NCI-H526 (cell line): ENCODE data around the gene CCDC120.

Experiments used
- DNase-seq, 2 experiments: peaks; one replicate each; lab custom pipeline; 2025; lab: John Stamatoyannopoulos, UW

The CCDC120 gene

DNA sequence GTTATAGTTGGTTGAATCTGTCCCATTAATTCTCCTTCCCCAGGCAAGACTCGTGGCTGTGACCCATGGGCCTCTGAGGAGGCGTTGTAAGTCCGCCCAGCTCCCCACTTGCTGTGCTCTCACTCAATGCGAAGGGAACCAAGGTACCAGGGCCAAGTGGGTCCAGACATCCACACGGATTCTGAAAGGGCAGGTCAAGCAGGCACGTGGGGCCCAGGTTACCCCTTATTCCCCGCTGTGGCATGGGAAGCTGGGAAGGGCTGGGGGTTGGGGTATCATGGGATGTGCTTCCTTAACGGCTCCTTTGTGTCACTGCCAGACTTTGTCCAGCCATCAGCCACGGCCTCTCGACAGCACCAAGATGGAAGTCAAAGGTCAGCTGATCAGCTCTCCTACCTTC lies 3.1 kb downstream of the CCDC120 start:
- no peak for DNase-seq

DNA sequence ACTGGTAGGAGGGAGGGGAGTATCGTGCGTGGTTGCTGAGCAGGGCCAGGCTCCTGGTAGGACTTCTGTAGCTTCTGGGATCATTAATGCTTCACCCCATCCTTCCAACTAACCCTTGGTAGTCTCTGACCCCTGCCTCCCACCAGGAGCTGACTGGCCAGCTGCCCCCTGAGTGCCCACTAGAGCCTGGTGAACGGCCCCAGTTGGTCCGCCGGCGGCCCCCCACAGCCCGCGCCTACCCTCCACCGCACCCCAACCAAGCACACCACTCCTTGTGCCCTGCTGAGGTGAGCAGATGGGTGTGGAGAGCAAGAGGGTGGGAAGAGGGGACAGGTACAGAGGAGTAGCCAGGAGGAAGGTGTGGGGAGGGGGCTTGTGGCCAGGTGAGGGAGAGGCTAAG lies 4.9 kb downstream of the CCDC120 start:
- DNase-seq: no peak

DNA sequence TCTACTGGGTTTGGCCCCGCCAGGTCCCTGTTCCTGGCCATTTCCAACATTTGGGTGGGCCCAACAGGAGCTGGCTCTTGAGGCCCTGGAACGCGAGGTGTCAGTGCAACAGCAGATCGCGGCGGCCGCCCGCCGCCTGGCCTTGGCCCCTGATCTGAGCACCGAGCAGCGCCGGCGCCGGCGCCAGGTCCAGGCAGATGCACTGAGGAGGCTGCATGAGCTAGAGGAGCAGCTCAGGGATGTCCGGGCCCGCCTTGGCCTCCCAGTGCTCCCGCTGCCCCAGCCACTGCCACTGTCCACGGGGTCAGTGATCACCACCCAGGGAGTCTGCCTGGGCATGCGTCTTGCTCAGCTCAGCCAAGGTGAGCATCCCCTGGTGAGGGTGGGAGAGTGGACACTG lies 5.5 kb downstream of the CCDC120 start:
- no peak for DNase-seq

DNA sequence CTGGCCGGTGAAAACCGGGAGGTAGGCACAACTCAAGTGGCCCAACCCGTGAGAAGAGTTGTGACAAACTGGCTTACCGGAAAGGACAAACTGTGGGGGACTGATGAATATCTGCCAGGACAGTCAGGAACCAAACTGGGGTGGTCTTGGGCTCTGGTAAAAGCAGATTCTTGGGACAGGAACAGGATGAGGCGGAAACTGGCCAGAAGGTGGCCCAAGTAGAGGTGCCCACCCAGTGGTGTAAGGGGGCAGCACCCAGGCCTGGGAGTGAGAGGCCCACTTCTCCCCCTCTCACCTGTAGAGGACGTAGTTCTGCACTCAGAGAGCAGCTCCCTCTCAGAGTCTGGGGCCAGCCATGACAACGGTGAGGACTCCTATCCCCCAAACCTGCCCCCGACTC lies 5.9 kb downstream of the CCDC120 start:
- DNase-seq: no peak

DNA sequence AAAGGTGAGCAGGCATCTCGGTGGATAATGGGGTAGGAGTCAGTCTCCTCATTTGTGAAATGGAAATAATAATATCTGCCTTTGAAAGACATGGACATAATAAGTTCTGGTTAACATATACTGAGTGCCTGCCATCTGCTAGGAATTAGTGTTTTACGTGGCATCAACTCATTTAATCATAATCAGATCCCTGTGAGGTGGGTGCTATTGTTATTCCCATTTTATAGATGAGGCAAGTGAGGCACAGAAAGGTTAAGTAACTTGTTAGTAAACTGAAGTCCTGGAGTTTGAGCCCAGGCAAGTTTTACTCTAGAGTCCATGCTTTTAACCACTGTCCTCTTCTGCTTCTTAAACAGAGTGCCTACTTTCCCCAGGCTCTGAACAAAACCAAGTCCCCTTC lies 7.5 kb downstream of the CCDC120 start:
- no peak for DNase-seq

DNA sequence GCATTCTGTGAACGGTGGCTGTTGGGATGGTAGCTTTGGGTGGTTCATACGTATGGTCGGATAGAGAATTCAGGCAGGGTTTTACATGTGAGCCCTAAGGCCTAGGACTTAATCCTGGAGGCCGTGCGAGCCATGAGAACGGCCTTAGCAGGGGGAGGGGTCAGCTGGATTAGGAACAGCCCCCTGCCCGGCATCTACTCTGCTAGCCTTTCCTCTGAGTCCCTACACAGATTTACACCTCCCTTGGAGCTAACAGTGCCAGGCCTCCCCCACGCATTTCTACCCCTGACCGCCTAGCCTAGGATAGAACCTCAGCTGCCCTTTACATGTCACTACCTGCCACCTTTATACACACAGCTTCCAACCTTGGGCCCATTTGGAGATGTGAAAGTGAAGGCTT lies 7.9 kb downstream of the CCDC120 start:
- DNase-seq: no peak

DNA sequence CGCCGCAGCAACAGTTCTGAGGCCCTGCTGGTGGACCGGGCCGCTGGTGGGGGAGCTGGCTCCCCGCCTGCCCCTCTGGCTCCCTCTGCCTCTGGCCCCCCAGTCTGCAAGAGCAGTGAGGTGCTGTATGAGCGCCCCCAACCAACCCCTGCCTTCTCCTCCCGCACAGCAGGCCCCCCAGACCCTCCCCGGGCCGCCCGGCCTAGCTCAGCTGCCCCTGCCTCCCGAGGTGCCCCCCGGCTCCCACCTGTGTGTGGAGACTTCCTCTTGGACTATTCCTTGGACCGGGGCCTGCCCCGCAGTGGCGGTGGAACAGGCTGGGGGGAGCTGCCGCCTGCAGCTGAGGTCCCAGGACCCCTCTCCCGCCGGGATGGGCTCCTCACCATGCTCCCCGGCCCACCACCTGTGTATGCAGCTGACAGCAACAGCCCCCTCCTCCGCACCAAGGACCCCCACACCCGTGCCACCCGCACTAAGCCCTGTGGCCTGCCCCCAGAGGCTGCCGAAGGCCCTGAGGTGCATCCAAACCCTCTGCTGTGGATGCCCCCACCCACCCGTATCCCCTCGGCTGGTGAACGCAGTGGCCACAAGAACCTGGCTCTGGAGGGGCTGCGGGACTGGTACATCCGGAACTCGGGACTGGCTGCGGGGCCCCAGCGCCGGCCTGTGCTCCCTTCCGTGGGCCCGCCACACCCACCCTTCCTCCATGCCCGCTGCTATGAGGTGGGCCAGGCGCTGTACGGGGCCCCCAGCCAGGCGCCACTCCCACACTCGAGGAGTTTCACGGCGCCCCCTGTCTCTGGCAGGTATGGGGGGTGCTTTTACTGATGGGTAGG lies 8.7 kb downstream of the CCDC120 start:
- no peak for DNase-seq

DNA sequence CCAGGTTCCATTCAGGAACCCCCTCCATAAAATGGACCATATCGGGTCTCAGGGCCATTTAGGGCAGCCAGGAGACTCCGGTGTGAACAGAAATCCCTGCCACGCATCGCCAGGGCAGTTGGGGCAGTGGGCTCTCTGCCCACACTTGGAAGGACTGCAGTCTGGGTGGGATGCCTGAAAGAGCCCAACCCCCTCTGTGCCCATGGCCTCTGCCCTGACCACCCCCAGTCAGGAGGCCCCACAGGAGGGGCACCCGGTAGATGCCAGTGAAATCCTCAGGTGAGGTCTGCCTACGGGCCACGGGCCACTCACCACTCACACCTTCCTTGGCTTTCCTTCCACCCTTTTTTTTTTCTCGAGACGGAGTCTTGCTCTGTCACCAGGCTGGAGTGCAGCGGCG lies 10.2 kb downstream of the CCDC120 start:
- DNase-seq: no peak

DNA sequence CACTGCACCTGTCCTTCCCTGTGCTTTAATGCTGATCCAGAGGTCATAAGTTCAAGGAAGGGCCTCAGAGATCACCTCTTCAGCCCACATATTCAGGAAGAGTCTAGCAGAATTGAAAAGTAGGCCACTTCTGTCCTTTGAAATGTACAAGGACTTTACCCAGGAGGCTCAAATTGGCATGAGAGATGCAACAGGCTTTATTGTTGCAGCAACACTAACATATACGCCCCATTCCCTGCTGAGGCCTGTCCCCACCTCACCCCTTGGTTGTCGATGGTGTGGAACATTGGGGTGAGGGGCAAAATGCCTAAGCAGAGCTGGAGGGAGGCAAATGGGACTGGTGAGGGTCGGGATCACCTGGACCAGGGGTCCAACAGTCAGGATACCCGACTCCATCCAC lies 12.2 kb downstream of the CCDC120 start:
- no peak for DNase-seq

DNA sequence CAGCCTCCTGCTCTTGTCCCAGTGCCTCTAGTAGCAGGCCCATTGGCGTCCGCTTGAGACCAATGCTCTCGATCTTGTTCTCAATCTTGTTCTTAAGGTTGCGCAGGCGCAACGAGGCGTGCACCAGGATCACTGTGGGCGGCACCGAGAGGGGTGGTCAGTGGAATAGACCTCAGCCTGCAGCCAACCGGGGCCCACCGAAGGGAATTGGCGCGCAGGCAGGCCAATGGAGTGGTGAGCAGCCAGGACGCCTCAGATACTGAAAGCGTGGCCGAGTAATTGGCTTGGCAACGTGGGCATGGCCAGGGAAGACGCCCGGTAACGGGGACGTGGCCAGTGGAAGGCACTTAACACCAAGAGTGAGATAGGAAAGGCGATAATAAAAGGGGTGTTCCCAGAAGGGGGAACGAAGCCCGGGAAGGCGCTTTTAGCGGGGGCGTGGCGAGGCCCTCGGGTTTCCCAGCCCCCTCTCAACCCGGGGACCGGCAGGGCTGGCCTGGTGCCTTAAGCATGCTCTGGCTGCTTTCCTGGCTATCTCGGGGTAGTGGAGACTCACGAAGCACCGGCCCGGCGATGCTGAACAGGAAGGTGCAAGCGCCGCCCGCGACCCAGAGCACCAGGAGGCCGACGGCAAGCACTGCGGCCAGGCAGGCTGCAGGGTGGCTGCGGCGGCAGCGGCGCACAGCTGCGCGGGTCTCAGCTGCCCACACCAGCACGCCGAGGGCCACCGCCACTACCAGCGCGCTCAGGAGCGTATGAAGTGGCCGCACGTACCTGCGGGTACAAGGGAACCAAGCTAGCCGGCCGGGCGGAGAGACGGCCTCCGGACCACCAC lies 13.3 kb downstream of the CCDC120 start:
- no peak for DNase-seq

DNA sequence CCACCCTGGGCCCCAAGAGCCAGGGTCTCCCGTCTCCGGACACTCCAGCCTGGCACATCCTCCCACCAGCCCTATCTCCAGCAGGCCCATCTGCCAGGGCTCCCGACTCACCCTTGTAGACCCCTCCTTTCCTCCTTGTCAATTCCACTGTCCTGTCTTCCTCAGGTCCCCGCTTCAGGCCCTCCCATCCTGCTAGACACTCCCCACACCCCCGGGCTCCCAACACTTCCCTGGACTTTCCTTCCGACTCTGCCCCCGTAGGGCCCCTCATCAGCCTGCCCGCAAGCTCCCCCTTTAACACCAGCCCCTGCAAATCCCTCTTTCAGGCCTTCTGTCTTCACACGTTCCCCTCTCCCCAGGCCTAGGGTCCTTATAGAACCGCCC lies 13.9 kb downstream of the CCDC120 start:
- DNase-seq: no peak

DNA sequence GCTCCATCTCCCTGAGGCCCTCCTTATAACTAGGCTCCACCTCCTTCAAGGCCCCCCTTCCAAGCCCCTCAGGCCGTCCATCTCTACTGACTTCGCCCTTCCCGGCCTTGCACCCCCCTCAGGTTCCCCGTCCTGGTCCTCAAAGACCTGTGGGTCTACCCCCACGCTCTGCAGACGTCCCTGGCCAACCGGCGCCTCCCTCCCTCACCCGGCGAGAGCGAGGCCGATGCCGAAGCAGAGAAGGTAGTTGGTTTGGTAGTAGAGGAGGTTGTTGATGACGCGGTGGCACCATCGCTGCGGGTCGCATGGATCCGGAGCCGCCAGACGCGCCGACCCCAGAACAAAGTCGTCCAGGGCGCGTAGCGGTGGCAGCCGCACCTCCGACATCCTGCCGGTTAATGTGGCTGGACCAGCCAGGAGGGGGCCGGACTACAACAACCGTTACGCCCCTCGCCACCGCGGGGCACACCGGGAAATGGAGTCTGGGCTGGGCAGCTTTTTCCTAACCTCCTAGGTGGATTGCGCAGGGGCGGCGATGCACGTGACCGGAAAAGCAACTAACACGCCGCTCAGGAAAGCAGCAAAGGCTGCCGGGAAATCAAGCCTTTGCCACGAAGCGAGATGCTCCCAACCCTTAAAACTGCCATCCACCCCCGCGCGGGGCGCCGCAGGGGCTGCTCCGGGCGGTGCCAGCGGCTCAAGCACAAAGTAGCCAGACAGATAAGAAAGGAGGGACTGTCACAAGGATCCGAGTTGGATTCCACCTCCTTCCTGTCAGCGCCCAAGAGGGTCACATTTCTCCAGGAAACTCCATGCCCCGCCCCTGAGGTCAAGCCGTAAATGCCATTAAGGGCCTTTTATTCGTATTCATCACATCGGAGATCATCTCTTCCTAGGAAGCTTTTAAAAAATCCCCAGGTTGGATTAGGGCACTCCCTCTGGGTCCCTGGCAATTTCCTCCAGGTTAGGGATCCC lies 15.1 kb downstream of the CCDC120 start, which contains the start of gene PRAF2:
TSS of gene PRAF2 (minus strand) at position 402 of the 975 bp plus-strand sequence. CDS start at position 387, 15 bp downstream.
- peak; percentile 86 to 94 for DNase-seq

DNA sequence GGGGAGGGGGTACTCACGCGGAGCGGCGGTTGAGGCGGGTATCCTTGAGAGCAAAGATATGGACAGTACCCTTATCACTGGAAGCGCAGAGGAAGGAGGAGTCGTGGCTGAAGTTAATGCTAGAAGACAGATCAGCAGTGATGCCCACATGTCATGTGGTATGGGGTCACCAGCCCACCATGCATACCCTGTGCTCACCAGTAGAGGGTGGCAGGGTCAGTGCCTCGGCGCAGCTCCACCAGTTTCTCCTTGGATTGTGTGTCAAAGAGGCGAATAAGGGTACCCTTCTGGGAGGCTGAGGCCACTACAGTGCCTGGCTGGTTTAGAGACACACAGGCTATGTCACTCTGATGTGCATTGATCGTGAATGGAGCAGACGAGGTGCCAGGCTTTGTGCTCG lies 16.5 kb downstream of the CCDC120 start:
- DNase-seq: no peak

DNA sequence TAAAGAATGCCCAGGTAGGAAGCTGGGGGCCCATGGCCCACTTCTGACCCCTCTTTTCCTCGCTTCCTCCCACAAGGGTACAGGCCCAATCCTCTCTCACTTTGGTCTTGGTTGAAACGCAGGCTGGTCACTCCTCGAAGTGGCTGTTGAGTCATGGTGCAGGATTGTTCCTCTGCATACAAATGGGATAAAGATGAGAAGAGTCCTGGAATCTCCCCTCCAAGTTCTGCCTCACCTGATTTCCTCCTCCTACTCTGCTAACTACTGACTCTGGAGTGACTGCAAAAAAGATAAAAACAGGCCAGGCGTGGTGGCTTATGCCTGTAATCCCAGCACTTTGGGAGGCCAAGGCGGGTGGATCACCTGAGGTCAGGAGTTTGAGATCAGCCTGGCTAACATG lies 19.1 kb downstream of the CCDC120 start:
- no peak for DNase-seq

DNA sequence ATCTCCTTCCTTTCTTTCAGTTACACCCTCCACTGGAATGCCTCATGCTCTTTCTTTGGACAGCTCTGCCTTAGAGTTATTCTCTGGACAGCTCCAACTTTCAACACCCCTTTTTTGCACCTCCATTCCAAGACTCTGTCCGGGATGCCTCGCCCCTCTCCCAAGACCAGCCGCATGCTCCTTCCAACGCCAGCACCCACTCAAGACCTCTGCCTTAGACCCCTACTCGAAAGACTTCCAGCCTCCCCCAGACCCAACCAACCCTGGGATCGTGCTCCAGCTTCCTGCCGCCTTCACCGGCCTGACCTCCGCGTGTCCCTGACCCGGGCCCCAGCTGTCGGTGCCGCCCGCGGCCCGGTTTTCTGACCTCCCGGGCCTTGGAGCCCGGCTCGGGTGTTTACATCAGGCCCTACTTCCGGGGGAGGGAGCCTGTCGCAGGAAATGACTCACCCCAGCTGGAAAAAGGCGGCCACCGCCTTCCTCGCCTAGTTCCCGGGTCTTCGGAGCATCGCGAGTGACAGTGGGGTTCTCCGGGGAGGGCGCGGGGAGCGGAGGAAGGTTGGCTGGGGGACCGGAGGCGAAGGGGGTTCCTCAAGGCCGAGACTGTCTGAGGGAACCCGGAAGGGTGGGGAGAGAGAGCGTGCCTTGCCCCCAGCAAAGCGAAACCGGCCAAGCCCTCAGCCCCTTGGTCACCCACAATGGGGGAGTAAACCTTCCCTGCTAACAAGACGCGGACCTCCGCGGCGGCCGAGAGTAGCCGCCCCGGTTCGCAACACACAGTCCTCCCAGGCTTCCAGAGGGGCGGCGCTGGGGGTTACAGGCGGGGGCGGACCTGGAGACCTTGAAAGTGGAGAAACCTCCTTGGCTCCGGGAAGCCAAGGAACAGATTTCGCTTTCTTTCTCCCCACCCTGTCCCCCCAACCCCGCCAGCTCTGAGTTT lies 21.0 kb downstream of the CCDC120 start, which contains the start of gene WDR45:
TSS of gene WDR45 (minus strand) at position 399 of the 940 bp plus-strand sequence. CDS start 1,792 bp downstream, outside the sequence.
- peak in 1 of 2 experiments; percentile 50 for DNase-seq

DNA sequence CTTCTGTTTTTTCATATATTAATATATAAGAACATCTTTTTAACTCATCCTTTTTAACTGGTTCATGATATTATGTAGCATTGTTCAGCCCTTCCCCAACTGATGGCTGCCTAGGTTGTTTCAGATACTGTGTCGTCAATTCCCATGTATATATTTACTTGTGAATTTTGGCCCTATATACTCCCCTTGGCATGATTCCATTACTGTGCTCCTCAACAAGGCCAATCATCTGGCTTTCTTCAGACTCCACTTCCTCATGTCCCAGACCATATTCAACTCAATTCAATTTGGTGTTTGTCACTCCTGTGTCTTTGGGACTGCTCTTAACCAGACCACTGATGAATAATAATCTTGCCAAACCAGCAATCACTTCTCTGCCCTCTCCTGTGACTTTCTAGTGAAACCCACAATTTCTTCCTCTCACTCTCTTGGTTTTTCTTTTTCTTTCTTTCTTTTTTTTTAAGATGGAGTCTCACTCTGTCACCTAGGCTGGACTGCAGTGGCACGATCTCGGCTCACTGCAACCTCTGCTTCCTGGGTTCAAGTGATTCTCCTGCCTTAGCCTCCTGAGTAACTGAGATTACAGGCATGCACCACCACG lies 23.6 kb downstream of the CCDC120 start:
- DNase-seq: no peak

DNA sequence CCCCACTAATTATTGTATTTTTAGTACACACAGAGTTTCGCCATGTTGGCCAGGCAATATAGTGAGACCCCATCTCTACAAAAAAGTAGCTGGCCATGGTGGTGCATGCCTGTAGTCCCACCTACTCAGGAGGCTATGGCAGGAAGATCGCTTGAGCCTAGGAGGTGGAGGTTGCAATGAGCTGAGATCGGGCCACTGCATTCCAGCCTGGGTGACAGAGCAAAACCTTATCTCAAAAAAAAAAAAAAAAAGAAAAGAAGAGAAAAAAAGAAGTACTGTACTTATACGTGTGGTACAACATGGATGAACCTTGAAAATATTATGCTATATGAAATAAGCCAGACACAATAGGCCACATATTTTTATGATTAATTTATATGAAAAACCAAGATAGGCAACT lies 30.8 kb downstream of the CCDC120 start:
- DNase-seq: no peak

DNA sequence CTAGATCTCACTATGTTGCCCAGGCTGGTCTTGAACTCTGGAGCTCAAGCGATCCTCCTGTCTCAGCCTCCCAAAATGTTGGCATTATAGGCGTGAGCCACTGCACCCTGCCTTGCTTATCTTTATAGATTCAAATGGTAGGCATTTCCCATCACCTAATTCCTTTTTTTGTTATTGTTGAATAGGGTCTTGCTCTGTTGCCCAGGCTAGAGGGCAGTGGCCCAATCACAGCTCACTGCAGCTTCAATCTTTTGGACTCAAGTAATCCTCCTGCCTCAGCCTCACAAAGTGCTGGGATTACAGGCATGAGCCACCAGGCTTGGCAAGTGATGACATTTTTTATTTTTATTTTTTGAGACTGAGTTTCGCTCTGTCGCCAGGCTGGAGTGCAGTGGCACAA lies 37.6 kb downstream of the CCDC120 start:
- no peak for DNase-seq

DNA sequence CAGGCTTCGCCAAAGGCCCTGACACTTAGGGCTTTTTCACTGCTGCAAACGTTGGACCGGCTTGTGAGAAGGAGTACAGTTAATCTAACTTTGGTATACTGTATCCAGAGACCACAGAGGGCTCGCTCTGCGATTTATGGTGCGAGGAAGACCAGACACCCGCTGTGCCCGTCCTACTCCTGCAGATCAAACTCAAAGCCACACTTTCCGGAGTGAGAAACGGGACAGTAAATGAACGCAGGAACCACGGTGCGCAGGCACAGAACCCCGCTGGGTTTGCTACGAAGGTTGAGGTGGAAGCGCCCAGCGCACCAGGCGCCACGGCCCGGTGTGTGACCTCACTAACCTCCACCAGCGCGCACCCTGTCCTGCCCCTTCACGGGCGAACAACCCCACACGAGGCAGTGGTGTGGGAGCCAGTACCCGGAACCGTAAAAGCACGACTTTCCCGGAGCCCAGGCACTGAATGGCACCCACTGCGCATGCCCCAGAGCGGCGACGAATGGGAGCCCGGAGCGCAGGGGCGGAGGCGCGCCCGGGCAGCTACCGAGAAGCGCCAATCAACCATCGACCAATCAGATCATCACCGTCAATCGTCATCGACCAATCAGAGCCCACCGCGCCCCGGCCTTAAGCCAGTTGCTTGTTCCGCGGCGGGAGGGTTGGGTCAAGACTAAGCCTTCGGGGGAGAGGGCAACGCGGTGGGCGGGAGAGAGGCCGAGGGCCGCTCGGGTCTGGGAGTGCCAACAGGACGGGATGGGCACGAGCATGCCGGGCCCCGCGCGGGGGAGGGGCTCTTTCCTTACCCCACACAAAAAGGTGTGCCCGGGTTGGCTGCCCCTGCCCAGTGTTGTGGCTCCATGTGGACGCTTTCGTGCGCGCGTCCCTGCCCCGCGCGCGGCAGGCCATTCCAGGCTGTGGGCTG lies 42.2 kb downstream of the CCDC120 start:
- DNase-seq: peak; percentile 90 to 96
